Retinal pigment epithelial cell (primary cell): ENCODE measurements around the gene TEX261.
A peak's percentile ranks its signal among the peaks of the same experiment; 100 is the strongest.

Experiments
- DNase-seq: peaks from one replicate; pipeline ENCODE4 v3.0.0-alpha.2; 2010; ENCODE audit warnings: low read depth
- H3K4me3 ChIP-seq: 2 replicates; pipeline ENCODE4 v1.5.1; 2011; ENCODE audit warnings: mild to moderate bottlenecking, low read length, control low read depth, moderate library complexity
- CTCF ChIP-seq: conservative IDR thresholded peaks from 2 replicates; pipeline ENCODE4 v1.5.1; 2011; ENCODE audit warnings: low read depth, low read length, control low read depth, inconsistent platforms

Gene TEX261

GRCh38 chr2:70994009-70994698, 519 bp downstream of the TEX261 start:
- no peak for TF ChIP-seq CTCF
- peak overlapping the region; percentile 83 for H3K4me3 ChIP-seq
- no peak for DNase-seq

GRCh38 chr2:70992945-70993853, 1.5 kb downstream of the TEX261 start:
- H3K4me3 ChIP-seq: peak overlapping the region; percentile 83
- DNase-seq: no peak
- TF ChIP-seq CTCF: no peak

- no peak for TF ChIP-seq CTCF
- no peak for DNase-seq
- no peak overlapping the region for H3K4me3 ChIP-seq
Measured at GRCh38 chr2:70991742-70992141, 2.9 kb downstream of the TEX261 start.

- no peak for DNase-seq
- no peak overlapping the region for H3K4me3 ChIP-seq
- no peak for TF ChIP-seq CTCF
Measured at GRCh38 chr2:70991142-70991541, 3.5 kb downstream of the TEX261 start.

GRCh38 chr2:70990216-70990615, 4.5 kb downstream of the TEX261 start:
- no peak overlapping the region for H3K4me3 ChIP-seq
- TF ChIP-seq CTCF: no peak
- no peak for DNase-seq

GRCh38 chr2:70988726-70989648, 5.7 kb downstream of the TEX261 start:
- no peak for DNase-seq
- no peak overlapping the region for H3K4me3 ChIP-seq
- no peak for TF ChIP-seq CTCF
